GM23338 (cell line): ENCODE results near the gene NOTCH1.

Experiments
- CREB1 ChIP-seq: fragments of 250-450 bp; sonication (Bioruptor Pico); IDR thresholded peaks from 2 replicates; pipeline ENCODE4 v1.5.0; 2020; ENCODE audit warnings: low read depth, mild to moderate bottlenecking, moderate library complexity
- CTCF ChIP-seq, 2 experiments: fragments of 200-600 bp in 1 of 2; sonication (generic) in 1 of 2; conservative IDR thresholded peaks; 2 replicates each; pipeline versions ENCODE4 v1.5.1 to v1.6.1; 2016 to 2017; ENCODE audit warnings: antibody characterized with exemption in 2 of 2, low read depth in 2 of 2, mild to moderate bottlenecking in 2 of 2, moderate library complexity in 1 of 2
- EZH2 ChIP-seq: fragments of 200-600 bp; sonication (generic); IDR thresholded peaks from one replicate; pipeline ENCODE4 v1.8.0; 2017; ENCODE audit warnings: antibody characterized with exemption, mild to moderate bottlenecking, low read depth; ENCODE audit not compliant: unreplicated experiment
- POLR2AphosphoS5 ChIP-seq: IDR thresholded peaks from 2 replicates; pipeline ENCODE4 v1.6.1; 2016; ENCODE audit warnings: antibody characterized with exemption, low read depth
- REST ChIP-seq: IDR thresholded peaks from one replicate; pipeline ENCODE4 v1.6.1; 2018; ENCODE audit warnings: antibody characterized with exemption; ENCODE audit not compliant: unreplicated experiment

- TF ChIP-seq CTCF (conservative IDR thresholded peaks at IDR 0.05; ENCODE audit: low read depth in 2 of 2) = no peak
- no peak for TF ChIP-seq POLR2AphosphoS5
- no peak for TF ChIP-seq CREB1 (CRISPR knock-in tag)
- no peak for TF ChIP-seq EZH2
- TF ChIP-seq REST = no peak
These were observed 38.4 kb downstream of the NOTCH1 start for GRCh38 chr9:136507221-136507991.
